Calu3 (cell line): Measurements from ENCODE around the gene ENHO. TPM values are rescaled to one million over a fixed set of nuclear protein-coding genes. Genes with fewer than 3 reads are reported as not detected.

Source experiments
- BruUV-seq: library from RNA; stranded (reverse); fragments of 400-500 nt; replicated peaks from 2 replicates; lab custom pipeline; 2021; lab: Mats Ljungman, UMichigan
- CTCF ChIA-PET: fragments of 300-600 bp; sonication (Branson Sonifier 250); formaldehyde crosslinking; loops from one replicate; lab custom pipeline; 2022; ENCODE audit warnings: antibody characterized with exemption; lab: Charles Lee
- DNase-seq: peaks from one replicate; pipeline ENCODE4 v3.0.0; 2022
- H3K27ac Mint-ChIP-seq: one replicate; pipeline ENCODE4 v1.8.0; 2022; ENCODE audit warnings: mixed read lengths; ENCODE audit not compliant: unreplicated experiment
- H3K27me3 Mint-ChIP-seq: one replicate; pipeline ENCODE4 v1.8.0; 2022; ENCODE audit warnings: mixed read lengths; ENCODE audit not compliant: unreplicated experiment
- H3K36me3 Mint-ChIP-seq: one replicate; pipeline ENCODE4 v1.8.0; 2022; ENCODE audit warnings: mild to moderate bottlenecking, moderate library complexity, mixed read lengths; ENCODE audit not compliant: insufficient read depth, unreplicated experiment
- H3K4me1 Mint-ChIP-seq: one replicate; pipeline ENCODE4 v1.8.0; 2022; ENCODE audit warnings: mild to moderate bottlenecking, low read depth, mixed read lengths; ENCODE audit not compliant: unreplicated experiment
- H3K4me3 Mint-ChIP-seq: one replicate; pipeline ENCODE4 v1.8.0; 2022; ENCODE audit warnings: mild to moderate bottlenecking, low read depth, moderate library complexity, mixed read lengths; ENCODE audit not compliant: unreplicated experiment
- H3K9me3 Mint-ChIP-seq: one replicate; pipeline ENCODE4 v1.8.0; 2022; ENCODE audit warnings: low read depth, mixed read lengths; ENCODE audit not compliant: unreplicated experiment
- CTCF ChIP-seq: fragments of 200-600 bp; IDR thresholded peaks from one replicate; pipeline ENCODE4 v1.8.0; 2022; ENCODE audit warnings: antibody characterized with exemption; ENCODE audit not compliant: unreplicated experiment
- intact Hi-C: fragments of 100-400 bp; cut with micrococcal nuclease; formaldehyde crosslinking; loops from one replicate; pipeline ENCODE4 v1.10.0; 2022; ENCODE audit not compliant: unreplicated experiment
- total RNA-seq: library from RNA; stranded (reverse); gene quantifications from 2 replicates; pipeline ENCODE4 v1.2.3, GENCODE V29; 2022

Gene ENHO
- total RNA-seq, 1 experiment from 2014 or later, result not detected

GRCh38 chr9:34570376-34570775, 47.6 kb upstream of the ENHO start:
- Mint-ChIP-seq H3K4me1 (no peaks in the 10 kb centered on the region), H3K36me3 (no peaks in the 10 kb centered on the region), H3K4me3 (no peak overlapping the region), H3K9me3 (no peaks in the 10 kb centered on the region), H3K27ac (no peak overlapping the region), H3K27me3 (peaks cover 92% of the 10 kb centered on the region)
- no peak for TF ChIP-seq CTCF
- BruUV-seq, result no TSS peak
- CTCF ChIA-PET, result interaction anchor here (0.5 kb wide), 1 partner anchor 1187 kb away, joined by 4 read pairs; no protein-coding TSS in a partner anchor
- intact Hi-C loops, result no loop called here
- no peak for DNase-seq

- no peak overlapping the region for H3K4me3 Mint-ChIP-seq
- H3K9me3 Mint-ChIP-seq, result no peaks in the 10 kb centered on the region
- peaks cover 92% of the 10 kb centered on the region for H3K27me3 Mint-ChIP-seq
- intact Hi-C loops, result no loop called here
- H3K36me3 Mint-ChIP-seq, result no peaks in the 10 kb centered on the region
- CTCF ChIA-PET, result no interaction called here
- DNase-seq, result no peak
- H3K4me1 Mint-ChIP-seq, result no peaks in the 10 kb centered on the region
- H3K27ac Mint-ChIP-seq, result no peak overlapping the region
- no TSS peak for BruUV-seq
- no peak for TF ChIP-seq CTCF
Measured at GRCh38 chr9:34568774-34569173, 46.0 kb upstream of the ENHO start.

DNA sequence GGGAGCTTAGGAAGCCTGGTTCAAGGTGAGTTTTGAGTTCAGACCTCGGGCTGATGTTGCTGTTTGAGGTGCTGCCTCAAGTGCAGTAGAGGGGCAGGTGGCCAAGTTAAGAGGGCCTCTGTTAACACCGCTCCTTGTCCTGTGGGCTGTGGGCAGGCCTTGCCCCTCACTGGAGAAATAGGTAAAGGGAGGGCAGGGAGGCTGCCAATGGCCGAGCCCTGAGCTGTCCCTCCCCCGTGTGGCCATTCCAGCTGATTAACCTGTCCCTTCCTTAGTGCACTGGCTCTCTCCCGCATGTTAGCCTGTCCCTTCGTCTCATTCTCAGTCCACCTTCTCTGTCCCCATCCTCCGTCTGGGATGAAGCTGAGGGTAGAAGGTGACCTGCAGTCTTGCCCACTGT, 45.3 kb upstream of the ENHO start:
- Mint-ChIP-seq H3K4me3 (no peak overlapping the region), H3K4me1 (no peaks in the 10 kb centered on the region), H3K36me3 (no peaks in the 10 kb centered on the region), H3K27me3 (peaks cover 92% of the 10 kb centered on the region), H3K27ac (no peak overlapping the region), H3K9me3 (no peaks in the 10 kb centered on the region)
- no TSS peak for BruUV-seq
- TF ChIP-seq CTCF, result no peak
- no peak for DNase-seq
- CTCF ChIA-PET, result no interaction called here
- intact Hi-C loops, result no loop called here

- CTCF ChIA-PET, result no interaction called here
- BruUV-seq, result no TSS peak
- Mint-ChIP-seq H3K36me3 (no peaks in the 10 kb centered on the region), H3K4me3 (no peak overlapping the region), H3K4me1 (no peaks in the 10 kb centered on the region), H3K9me3 (no peaks in the 10 kb centered on the region), H3K27ac (no peak overlapping the region), H3K27me3 (peaks cover 98% of the 10 kb centered on the region)
- DNase-seq, result no peak
- intact Hi-C loops, result no loop called here
- no peak for TF ChIP-seq CTCF
Measured at GRCh38 chr9:34566972-34567371, 44.2 kb upstream of the ENHO start.

DNA sequence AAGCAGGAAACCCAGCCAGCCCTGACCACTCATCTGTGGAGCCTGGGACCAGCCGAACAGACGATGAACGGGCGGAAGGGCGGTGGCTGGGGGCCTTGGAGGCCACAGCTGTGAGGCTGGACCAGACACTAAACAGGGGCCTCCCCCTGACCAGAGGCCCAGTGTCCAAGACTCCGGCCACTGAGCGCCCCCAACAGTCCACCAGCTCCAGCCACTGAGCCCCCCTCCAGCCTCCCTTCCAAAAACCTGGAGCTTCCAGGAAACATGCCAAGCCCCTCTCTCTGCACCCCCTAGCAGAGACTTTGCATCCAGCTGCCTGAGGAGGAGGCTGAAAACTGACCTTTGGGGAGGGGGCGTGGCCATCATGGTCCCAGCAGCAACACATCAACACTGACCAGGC, 43.5 kb upstream of the ENHO start:
- Mint-ChIP-seq H3K27me3 (peaks cover 95% of the 10 kb centered on the region), H3K27ac (no peak overlapping the region), H3K4me3 (no peak overlapping the region), H3K36me3 (no peaks in the 10 kb centered on the region), H3K9me3 (no peaks in the 10 kb centered on the region), H3K4me1 (no peaks in the 10 kb centered on the region)
- intact Hi-C loops, result no loop called here
- CTCF ChIA-PET, result no interaction called here
- DNase-seq, result no peak
- TF ChIP-seq CTCF, result no peak
- no TSS peak for BruUV-seq
